ENCODE data around the gene TMEM154.

GRCh38 chr4:152586668-152587067, 93.1 kb downstream of the TMEM154 start:
- TF ChIP-seq MAX (IDR thresholded peaks at IDR 0.05), result no peak
- TF ChIP-seq EP300 (IDR thresholded peaks at IDR 0.05; ENCODE audit: borderline replicate concordance), result no peak
- TF ChIP-seq TAF1 (IDR thresholded peaks at IDR 0.05; ENCODE audit: low read depth), result no peak
- TF ChIP-seq ZBTB7A (IDR thresholded peaks at IDR 0.05; ENCODE audit: low read depth), result no peak
- TF ChIP-seq EGR1 (IDR thresholded peaks at IDR 0.05), result no peak
- TF ChIP-seq NFIC (IDR thresholded peaks at IDR 0.05), result no peak
- TF ChIP-seq RAD21 (IDR thresholded peaks at IDR 0.05; ENCODE audit: low read depth), result no peak
- no peak for TF ChIP-seq TCF12 (IDR thresholded peaks at IDR 0.05; ENCODE audit: low read depth)
- TF ChIP-seq CREB1 (IDR thresholded peaks at IDR 0.05; ENCODE audit: low read depth), result no peak
- TF ChIP-seq REST (IDR thresholded peaks at IDR 0.05; ENCODE audit: low read depth), result no peak
- no peak for TF ChIP-seq CEBPB (IDR thresholded peaks at IDR 0.05)

Data from Ishikawa (cell line).